Keratinocyte (primary cell): ENCODE measurements around the gene NTN1. TPM values are rescaled to one million over a fixed set of nuclear protein-coding genes. Genes with fewer than 3 reads are reported as not detected.

Experiments used
- DNase-seq: peaks from one replicate; pipeline ENCODE4 v3.0.0-alpha.2; 2011; ENCODE audit warnings: low read depth, missing footprints, low spot score
- FAIRE-seq: peaks from 2 replicates; lab custom pipeline; 2011; peaks lifted over from hg19 to GRCh38; lab: Jason Lieb, UNC
- H2AFZ ChIP-seq: 2 replicates; pipeline ENCODE4 v1.6.0; 2012; ENCODE audit warnings: low read length, control low read depth, inconsistent platforms; ENCODE audit not compliant: control insufficient read depth
- H3K27ac ChIP-seq: 2 replicates; pipeline ENCODE4 v1.5.1; 2011; ENCODE audit warnings: low read length; ENCODE audit not compliant: control insufficient read depth, insufficient read depth
- H3K27me3 ChIP-seq: 3 replicates; pipeline ENCODE4 v1.6.0; 2011; ENCODE audit warnings: low read length; ENCODE audit not compliant: control insufficient read depth, insufficient read depth; ENCODE audit errors: extremely low read depth
- H3K36me3 ChIP-seq, 2 experiments: 2 replicates in 1 of 2; 3 replicates in 1 of 2; pipeline ENCODE4 v1.5.1; 2011; ENCODE audit warnings: low read length in 2 of 2, mild to moderate bottlenecking in 1 of 2; ENCODE audit not compliant: control insufficient read depth in 2 of 2, insufficient read depth in 2 of 2; ENCODE audit errors: extremely low read depth in 1 of 2
- H3K4me1 ChIP-seq: 3 replicates; pipeline ENCODE4 v1.5.1; 2011; ENCODE audit warnings: low read length; ENCODE audit not compliant: control insufficient read depth, insufficient read depth; ENCODE audit errors: extremely low read depth
- H3K4me2 ChIP-seq: 3 replicates; pipeline ENCODE4 v1.6.0; 2011; ENCODE audit warnings: low read depth, low read length; ENCODE audit not compliant: control insufficient read depth, insufficient read depth; ENCODE audit errors: extremely low read depth
- H3K4me3 ChIP-seq, 3 experiments: fragments of 200-600 bp in 1 of 3; sonication (generic) in 1 of 3; 2 replicates in 2 of 3; 3 replicates in 1 of 3; pipeline ENCODE4 v1.5.1; 2011 to 2016; ENCODE audit warnings: low read length in 3 of 3, mild to moderate bottlenecking in 3 of 3, control low read depth in 2 of 3, inconsistent platforms in 1 of 3, low read depth in 1 of 3, mixed read lengths in 1 of 3, mixed run types in 1 of 3, moderate library complexity in 1 of 3; ENCODE audit not compliant: control insufficient read depth in 2 of 3, insufficient read depth in 2 of 3; ENCODE audit errors: extremely low read depth in 1 of 3
- H3K79me2 ChIP-seq: 2 replicates; pipeline ENCODE4 v1.6.0; 2012; ENCODE audit warnings: low read length; ENCODE audit not compliant: control insufficient read depth, insufficient read depth
- H3K9ac ChIP-seq: 3 replicates; pipeline ENCODE4 v1.6.0; 2011; ENCODE audit warnings: low read length; ENCODE audit not compliant: control insufficient read depth, insufficient read depth; ENCODE audit errors: extremely low read depth
- H3K9me1 ChIP-seq: 3 replicates; pipeline ENCODE4 v1.6.0; 2011; ENCODE audit warnings: low read length; ENCODE audit not compliant: control insufficient read depth, insufficient read depth; ENCODE audit errors: extremely low read depth
- H3K9me3 ChIP-seq: 2 replicates; pipeline ENCODE4 v1.5.1; 2012; ENCODE audit warnings: low read depth, low read length; ENCODE audit not compliant: control insufficient read depth
- H4K20me1 ChIP-seq: 3 replicates; pipeline ENCODE4 v1.6.0; 2011; ENCODE audit warnings: low read length; ENCODE audit not compliant: control insufficient read depth, insufficient read depth; ENCODE audit errors: extremely low read depth
- CTCF ChIP-seq, 3 experiments: IDR thresholded peaks in 1 of 3; conservative IDR thresholded peaks in 1 of 3; optimal IDR thresholded peaks in 1 of 3; 2 replicates in 2 of 3; 3 replicates in 1 of 3; pipeline versions ENCODE3 to v1.5.1; 2011; ENCODE audit warnings: low read length in 3 of 3, mild to moderate bottlenecking in 3 of 3, moderate library complexity in 2 of 3, control low read depth in 1 of 3, inconsistent platforms in 1 of 3; ENCODE audit not compliant: insufficient read depth in 2 of 3; ENCODE audit errors: extremely low read depth in 1 of 3
- EZH2 ChIP-seq: IDR thresholded peaks from one replicate; pipeline ENCODE4 v1.6.1; 2012; ENCODE audit warnings: inconsistent platforms, mild to moderate bottlenecking, low read length, moderate library complexity
- dilution Hi-C: fragments of 300-500 bp; cut with MboI; formaldehyde crosslinking; loops from one replicate; pipeline ENCODE4 v1.7.0; 2020; ENCODE audit warnings: low sequenced_read_pairs; ENCODE audit not compliant: extremely low pct_ligation_motif_present
- polyA plus RNA-seq, 5 experiments: library from polyadenylated mRNA; depleted of rRNA in 3 of 5; stranded (reverse) in 3 of 5; stranded (forward) in 1 of 5; unstranded in 1 of 5; fragments of >200 nt; gene quantifications; 1 replicate in 1 of 5; 2 replicates in 3 of 5; 3 replicates in 1 of 5; pipeline versions ENCODE4 v1.2.1 to v1.2.3, GENCODE V29; 2011 to 2012; ENCODE audit warnings: missing spikeins in 2 of 5, low read depth in 1 of 5, low replicate concordance in 1 of 5

Gene NTN1
- polyA plus RNA-seq, 1 donor (not counting 4 experiments of a cell fraction or from before 2014, with no cell fraction given) = 0.10 TPM

- no peak for FAIRE-seq
These were observed 163.8 kb downstream of the NTN1 start for GRCh38 chr17:9185142-9185541.

DNA sequence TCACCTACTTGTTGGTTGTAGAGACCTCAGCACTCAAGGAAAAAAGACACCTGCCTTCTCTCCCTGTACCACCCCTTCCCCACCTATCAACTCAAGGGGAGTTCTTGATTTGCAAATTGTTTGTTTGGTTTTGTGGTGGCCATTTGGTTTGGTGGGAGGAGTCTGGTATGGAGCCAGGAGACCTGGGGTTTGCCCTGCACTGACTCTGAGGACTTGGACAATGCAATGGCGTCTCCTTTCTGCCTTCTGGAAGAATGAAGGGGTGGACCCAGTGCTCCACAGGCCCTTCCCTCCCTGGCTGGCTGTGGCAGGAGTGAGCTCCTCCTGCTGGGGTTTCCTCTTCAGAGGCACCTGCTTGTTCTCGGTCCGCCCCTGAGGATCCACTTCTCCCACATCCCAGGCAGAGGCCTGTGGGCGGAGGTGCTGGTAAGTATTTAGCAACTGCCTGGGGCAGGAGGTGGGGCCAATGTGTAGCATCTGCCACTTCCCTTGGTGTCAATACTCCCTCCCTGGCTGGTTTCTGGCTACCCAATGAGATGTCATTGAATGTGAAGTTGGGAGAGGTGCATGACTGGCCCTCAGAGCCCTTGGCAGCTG is 164.5 kb downstream of the NTN1 start:
- TF ChIP-seq CTCF (optimal IDR thresholded peaks at IDR 0.05 in 1 of 3, IDR thresholded peaks at IDR 0.05 in 1 of 3, conservative IDR thresholded peaks at IDR 0.05 in 1 of 3; ENCODE audit: extremely low read depth in 1 of 3, insufficient read depth in 2 of 3, low read length in 3 of 3) (no peak), EZH2 (no peak)
- no peaks in the 10 kb centered on the region for H3K9me1 ChIP-seq
- no peak for DNase-seq
- no peaks in the 10 kb centered on the region for H3K4me1 ChIP-seq
- peaks cover 23% of the 10 kb centered on the region for H3K27me3 ChIP-seq
- H2AFZ ChIP-seq = no peak overlapping the region
- H3K9me3 ChIP-seq = no peaks in the 10 kb centered on the region
- H3K9ac ChIP-seq = no peak overlapping the region
- dilution Hi-C loops = no loop called here
- H4K20me1 ChIP-seq = no peaks in the 10 kb centered on the region
- no peak overlapping the region for H3K27ac ChIP-seq
- no peaks in the 10 kb centered on the region for H3K36me3 ChIP-seq
- H3K4me2 ChIP-seq = no peak overlapping the region
- H3K4me3 ChIP-seq = no peak overlapping the region
- H3K79me2 ChIP-seq = no peaks in the 10 kb centered on the region
- no peak for FAIRE-seq

More at GRCh38 chr17:9185142-9185541, 163.8 kb downstream of the NTN1 start:
- no peak overlapping the region for H3K4me3 ChIP-seq
- no peaks in the 10 kb centered on the region for H3K9me3 ChIP-seq
- no peak overlapping the region for H3K9ac ChIP-seq
- no peak overlapping the region for H2AFZ ChIP-seq
- peaks cover 23% of the 10 kb centered on the region for H3K27me3 ChIP-seq
- dilution Hi-C loops = no loop called here
- DNase-seq = no peak
- H3K4me2 ChIP-seq = no peak overlapping the region
- TF ChIP-seq EZH2 = no peak
- TF ChIP-seq CTCF (optimal IDR thresholded peaks at IDR 0.05 in 1 of 3, IDR thresholded peaks at IDR 0.05 in 1 of 3, conservative IDR thresholded peaks at IDR 0.05 in 1 of 3; ENCODE audit: extremely low read depth in 1 of 3, insufficient read depth in 2 of 3, low read length in 3 of 3) = no peak
- no peaks in the 10 kb centered on the region for H3K36me3 ChIP-seq
- H3K27ac ChIP-seq = no peak overlapping the region
- H3K79me2 ChIP-seq = no peaks in the 10 kb centered on the region
- no peaks in the 10 kb centered on the region for H3K4me1 ChIP-seq
- H4K20me1 ChIP-seq = no peaks in the 10 kb centered on the region
- H3K9me1 ChIP-seq = no peaks in the 10 kb centered on the region
